Measurements from ENCODE around the gene TOPBP1.

TOPBP1 gene

GRCh38 chr3:133573054-133573628, 88.6 kb downstream of the TOPBP1 start:
- Histone ChIP-seq H3K9me3 (no peaks in the 10 kb centered on the region), H3K4me1 (peaks cover 11% of the 10 kb centered on the region), H3K27me3 (no peaks in the 10 kb centered on the region), H3K4me3 (ENCODE audit: low read depth, low read length) (peak overlapping the region; percentile 63), H3K36me3 (peaks cover 24% of the 10 kb centered on the region)
- peak; percentile 31; the same call in 1 of the 2 replicates for TF ChIP-seq CTCF (IDR thresholded peaks at IDR 0.05; ENCODE audit: low read depth, low read length)
- DNase-seq, result peak; percentile 100

- Histone ChIP-seq H3K4me3 (ENCODE audit: low read depth, low read length) (peak overlapping the region; percentile 15), H3K36me3 (peaks cover 17% of the 10 kb centered on the region), H3K27me3 (no peaks in the 10 kb centered on the region), H3K4me1 (peaks cover 11% of the 10 kb centered on the region), H3K9me3 (no peaks in the 10 kb centered on the region)
- TF ChIP-seq CTCF (IDR thresholded peaks at IDR 0.05; ENCODE audit: low read depth, low read length), result no peak
- no peak for DNase-seq
Measured at GRCh38 chr3:133572158-133573053, 89.3 kb downstream of the TOPBP1 start.

- peaks cover 8% of the 10 kb centered on the region for H3K4me1 ChIP-seq
- TF ChIP-seq CTCF (IDR thresholded peaks at IDR 0.05; ENCODE audit: low read depth, low read length), result no peak
- H3K4me3 ChIP-seq (ENCODE audit: low read depth, low read length), result no peak overlapping the region
- H3K9me3 ChIP-seq, result no peaks in the 10 kb centered on the region
- DNase-seq, result no peak
- H3K36me3 ChIP-seq, result peaks cover 11% of the 10 kb centered on the region
- no peaks in the 10 kb centered on the region for H3K27me3 ChIP-seq
Measured at GRCh38 chr3:133570937-133571320, 90.8 kb downstream of the TOPBP1 start.

- no peak for DNase-seq
- Histone ChIP-seq H3K36me3 (peaks cover 5% of the 10 kb centered on the region), H3K4me3 (ENCODE audit: low read depth, low read length) (no peak overlapping the region), H3K27me3 (no peaks in the 10 kb centered on the region), H3K9me3 (no peaks in the 10 kb centered on the region), H3K4me1 (peaks cover 4% of the 10 kb centered on the region)
- no peak for TF ChIP-seq CTCF (IDR thresholded peaks at IDR 0.05; ENCODE audit: low read depth, low read length)
Measured at GRCh38 chr3:133570139-133570936, 91.4 kb downstream of the TOPBP1 start.

- no peak for DNase-seq
- no peak for TF ChIP-seq CTCF (IDR thresholded peaks at IDR 0.05; ENCODE audit: low read depth, low read length)
- H3K9me3 ChIP-seq, result no peaks in the 10 kb centered on the region
- H3K4me3 ChIP-seq (ENCODE audit: low read depth, low read length), result no peak overlapping the region
- H3K27me3 ChIP-seq, result no peaks in the 10 kb centered on the region
- peaks cover 4% of the 10 kb centered on the region; the same call in 1 of the 2 replicates for H3K4me1 ChIP-seq
- H3K36me3 ChIP-seq, result no peaks in the 10 kb centered on the region
Measured at GRCh38 chr3:133568294-133569014, 93.3 kb downstream of the TOPBP1 start.

Data from BE2C (cell line).